DOHH2 (cell line): ENCODE results near the gene ANKRD60.

Experiments used
- H3F3A ChIP-seq: fragments of 200-600 bp; sonication (generic), shearing (Covaris generic); 2 replicates; pipeline ENCODE4 v1.6.0; 2016; ENCODE audit warnings: antibody characterized with exemption, mild to moderate bottlenecking; ENCODE audit not compliant: control insufficient read depth, insufficient read depth
- H3K27ac ChIP-seq: fragments of 200-600 bp; sonication (generic); 2 replicates; pipeline ENCODE4 v1.5.1; 2014; ENCODE audit warnings: low read depth, mild to moderate bottlenecking, low read length, moderate library complexity
- H3K27me3 ChIP-seq: fragments of 200-600 bp; sonication (generic); 2 replicates; pipeline ENCODE4 v1.6.1; 2014; ENCODE audit warnings: mild to moderate bottlenecking, low read length, mixed read lengths; ENCODE audit not compliant: control insufficient read depth
- H3K36me3 ChIP-seq: fragments of 200-600 bp; sonication (generic); 2 replicates; pipeline ENCODE4 v1.6.1; 2014; ENCODE audit warnings: mild to moderate bottlenecking, low read length, moderate library complexity, mixed read lengths; ENCODE audit not compliant: control insufficient read depth
- H3K4me1 ChIP-seq: fragments of 200-600 bp; sonication (generic); 2 replicates; pipeline ENCODE4 v1.6.1; 2014; ENCODE audit warnings: mild to moderate bottlenecking, low read length, mixed read lengths; ENCODE audit not compliant: control insufficient read depth
- H3K4me2 ChIP-seq: fragments of 200-600 bp; sonication (generic); 2 replicates; pipeline ENCODE4 v1.6.0; 2014; ENCODE audit warnings: mild to moderate bottlenecking, low read length, moderate library complexity
- H3K4me3 ChIP-seq: fragments of 200-600 bp; sonication (generic); 2 replicates; pipeline ENCODE4 v1.5.1; 2014; ENCODE audit warnings: mild to moderate bottlenecking, low read length, mixed read lengths
- H3K79me2 ChIP-seq: fragments of 200-600 bp; sonication (generic); 2 replicates; pipeline ENCODE4 v1.6.1; 2014; ENCODE audit warnings: mild to moderate bottlenecking, low read length, mixed read lengths; ENCODE audit not compliant: control insufficient read depth
- H3K9me2 ChIP-seq: fragments of 200-600 bp; sonication (generic); replicated peaks from 2 replicates; pipeline ENCODE4 v1.6.1; 2014; ENCODE audit warnings: mild to moderate bottlenecking, low read length, mixed read lengths; ENCODE audit not compliant: control insufficient read depth
- H3K9me3 ChIP-seq: fragments of 200-600 bp; sonication (generic); 2 replicates; pipeline ENCODE4 v1.6.1; 2014; ENCODE audit warnings: antibody characterized with exemption, low read length, mixed read lengths; ENCODE audit not compliant: control insufficient read depth, insufficient read depth
- H4K20me1 ChIP-seq: fragments of 200-600 bp; sonication (generic); 2 replicates; pipeline ENCODE4 v1.6.0; 2014; ENCODE audit warnings: low read depth, mild to moderate bottlenecking, antibody characterized with exemption, low read length, moderate library complexity; ENCODE audit not compliant: control insufficient read depth, insufficient read depth
- CTCF ChIP-seq: fragments of 200-600 bp; sonication (generic); IDR thresholded peaks from one replicate; pipeline ENCODE4 v1.5.1; 2014; ENCODE audit warnings: antibody characterized with exemption, mild to moderate bottlenecking, low read depth, low read length; ENCODE audit not compliant: poor library complexity, severe bottlenecking
- EZH2phosphoT487 ChIP-seq: fragments of 200-600 bp; sonication (generic); IDR thresholded peaks from 2 replicates; pipeline ENCODE4 v1.6.1; 2017; ENCODE audit warnings: borderline replicate concordance, mild to moderate bottlenecking, antibody characterized with exemption, low read length, moderate library complexity, mixed read lengths

ANKRD60 gene

GRCh38 chr20:58274384-58274783 lies 45.9 kb upstream of the ANKRD60 start:
- no peaks in the 10 kb centered on the region for H3K79me2 ChIP-seq
- no peaks in the 10 kb centered on the region for H3K27me3 ChIP-seq

GRCh38 chr20:58271606-58272351 lies 43.3 kb upstream of the ANKRD60 start:
- Histone ChIP-seq H3K4me3 (no peak overlapping the region), H3K27ac (no peak overlapping the region), H3F3A (no peaks in the 10 kb centered on the region), H4K20me1 (no peaks in the 10 kb centered on the region), H3K4me2 (no peak overlapping the region), H3K9me2 (no peaks in the 10 kb centered on the region), H3K27me3 (no peaks in the 10 kb centered on the region), H3K36me3 (no peaks in the 10 kb centered on the region), H3K9me3 (no peaks in the 10 kb centered on the region), H3K79me2 (no peaks in the 10 kb centered on the region), H3K4me1 (peaks cover 5% of the 10 kb centered on the region; the same call in 1 of the 2 replicates)
- TF ChIP-seq CTCF (no peak), EZH2phosphoT487 (no peak)

More at GRCh38 chr20:58274384-58274783, 45.9 kb upstream of the ANKRD60 start:
- H3F3A ChIP-seq, result no peaks in the 10 kb centered on the region
- H3K36me3 ChIP-seq, result no peaks in the 10 kb centered on the region
- no peak for TF ChIP-seq EZH2phosphoT487
- TF ChIP-seq CTCF, result no peak
- H3K9me2 ChIP-seq, result no peaks in the 10 kb centered on the region
- H4K20me1 ChIP-seq, result no peaks in the 10 kb centered on the region
- no peak overlapping the region for H3K4me2 ChIP-seq
- H3K4me3 ChIP-seq, result no peak overlapping the region
- no peak overlapping the region for H3K27ac ChIP-seq
- H3K9me3 ChIP-seq, result no peaks in the 10 kb centered on the region
- H3K4me1 ChIP-seq, result no peaks in the 10 kb centered on the region

- no peak overlapping the region for H3K4me3 ChIP-seq
- H3K4me1 ChIP-seq, result peaks cover 5% of the 10 kb centered on the region; the same call in 1 of the 2 replicates
- H3K4me2 ChIP-seq, result no peak overlapping the region
- no peak overlapping the region for H3K27ac ChIP-seq
- H3K79me2 ChIP-seq, result no peaks in the 10 kb centered on the region
- H4K20me1 ChIP-seq, result no peaks in the 10 kb centered on the region
- H3K27me3 ChIP-seq, result no peaks in the 10 kb centered on the region
- TF ChIP-seq EZH2phosphoT487, result no peak
- TF ChIP-seq CTCF, result no peak
- no peaks in the 10 kb centered on the region for H3K9me2 ChIP-seq
- no peaks in the 10 kb centered on the region for H3K9me3 ChIP-seq
- no peaks in the 10 kb centered on the region for H3F3A ChIP-seq
- H3K36me3 ChIP-seq, result no peaks in the 10 kb centered on the region
Measured at GRCh38 chr20:58268936-58269619, 40.6 kb upstream of the ANKRD60 start.
